GM12878 (cell line): ENCODE measurements around the gene DCLRE1C. TPM values are rescaled to one million over a fixed set of nuclear protein-coding genes. Genes with fewer than 3 reads are reported as not detected.

ENCODE experiments used
- ATF3 ChIP-seq: IDR thresholded peaks from 2 replicates; pipeline ENCODE4 v1.6.1; 2011; ENCODE audit warnings: low read depth, mild to moderate bottlenecking, low read length, moderate library complexity, borderline replicate concordance; ENCODE audit errors: extremely low read depth
- CREB1 ChIP-seq: IDR thresholded peaks from 2 replicates; pipeline ENCODE4 v1.6.1; 2012; ENCODE audit warnings: low read depth, mild to moderate bottlenecking, inconsistent platforms
- E2F8 ChIP-seq: fragments of 450-650 bp; IDR thresholded peaks from 2 replicates; pipeline ENCODE4 v1.6.1; 2018; ENCODE audit warnings: mild to moderate bottlenecking, low read depth, moderate library complexity; ENCODE audit not compliant: partially characterized antibody
- ESRRA ChIP-seq: IDR thresholded peaks from 2 replicates; pipeline ENCODE4 v1.6.1; 2012; ENCODE audit warnings: mild to moderate bottlenecking, low read length, improper control_type of control experiment
- FOS ChIP-seq: IDR thresholded peaks from 3 replicates; pipeline ENCODE4 v1.6.1; 2011; ENCODE audit warnings: borderline replicate concordance; ENCODE audit not compliant: insufficient read length; ENCODE audit errors: extremely low read depth
- HDAC6 ChIP-seq: fragments of 200-600 bp; sonication (generic); IDR thresholded peaks from one replicate; pipeline ENCODE4 v1.8.0; 2017; ENCODE audit warnings: antibody characterized with exemption; ENCODE audit not compliant: unreplicated experiment
- KDM1A ChIP-seq: fragments of 200-600 bp; sonication (generic); IDR thresholded peaks from 2 replicates; pipeline ENCODE4 v1.6.1; 2016; ENCODE audit warnings: borderline replicate concordance
- NFYA ChIP-seq: IDR thresholded peaks from 2 replicates; pipeline ENCODE4 v1.6.1; 2011; ENCODE audit warnings: low read depth, mild to moderate bottlenecking, low read length, improper control_type of control experiment, borderline replicate concordance
- NFYB ChIP-seq: IDR thresholded peaks from 2 replicates; pipeline ENCODE4 v1.6.1; 2011; ENCODE audit warnings: low read depth, mild to moderate bottlenecking, low read length, improper control_type of control experiment, moderate library complexity; ENCODE audit not compliant: insufficient read depth
- RUNX3 ChIP-seq: IDR thresholded peaks from 2 replicates; pipeline ENCODE4 v1.6.1; 2012; ENCODE audit warnings: low read length, inconsistent platforms
- SMC3 ChIP-seq: IDR thresholded peaks from 2 replicates; pipeline ENCODE4 v1.6.1; 2011; ENCODE audit warnings: low read length, improper control_type of control experiment, borderline replicate concordance
- SREBF2 ChIP-seq: IDR thresholded peaks from 2 replicates; pipeline ENCODE4 v1.6.1; 2012; ENCODE audit warnings: mild to moderate bottlenecking, low read length
- TBL1XR1 ChIP-seq: IDR thresholded peaks from 2 replicates; pipeline ENCODE4 v1.6.1; 2012; ENCODE audit warnings: low read depth, low read length, improper control_type of control experiment
- ZBTB40 ChIP-seq: fragments of 450-650 bp; IDR thresholded peaks from 2 replicates; pipeline ENCODE4 v1.6.1; 2016; ENCODE audit warnings: mild to moderate bottlenecking, moderate library complexity, borderline replicate concordance
- ZNF687 ChIP-seq: fragments of 450-650 bp; IDR thresholded peaks from 2 replicates; pipeline ENCODE4 v1.6.1; 2017; ENCODE audit warnings: mild to moderate bottlenecking, moderate library complexity
- polyA plus RNA-seq, 11 experiments: library from polyadenylated mRNA; depleted of rRNA in 4 of 11; unstranded in 6 of 11; stranded (reverse) in 5 of 11; fragments of >200 nt; fragmentation: Nextera tagmentation in 4 of 11; fragmentation: Illumina TruSeq in 1 of 11; extraction: Ambion mirVana in 4 of 11; extraction: Trizol in 1 of 11; gene quantifications; 1 replicate in 1 of 11; 2 replicates in 10 of 11; pipeline versions ENCODE4 v1.2.1 to v1.2.3, GENCODE V29; 2011 to 2016; ENCODE audit warnings: inconsistent platforms in 2 of 11, missing spikeins in 2 of 11, low read depth in 1 of 11
- total RNA-seq, 4 experiments: library from RNA; depleted of rRNA in 3 of 4; stranded (reverse); fragments of >200 nt in 3 of 4; fragmentation: Illumina TruSeq in 1 of 4; extraction: Trizol in 1 of 4; gene quantifications; 2 replicates each; pipeline versions ENCODE4 v1.2.1 to v1.2.3, GENCODE V29; 2013 to 2021
- TF ChIP-seq, protein P1 (sequence below): IDR thresholded peaks from 2 replicates; pipeline ENCODE4 v1.6.1; 2011; ENCODE audit warnings: low read depth, low read length, improper control_type of control experiment, borderline replicate concordance

Gene DCLRE1C
- total and polyA plus RNA-seq, 10 of the 15 experiments (the other 5 are each of a cell fraction or from before 2014, with no cell fraction given), result 15.7 to 43.4 (median 26.0) TPM

GRCh38 chr10:14954001-14954770, at the start of gene DCLRE1C (continued):
- peak; percentile 30; the same call in 1 of the 2 replicates for TF ChIP-seq NFYA
- TF ChIP-seq FOS, result peak; percentile 50
- TF ChIP-seq KDM1A, result no peak
- TF ChIP-seq ATF3, result no peak
- no peak for TF ChIP-seq ESRRA
- no peak for TF ChIP-seq SREBF2
- TF ChIP-seq ZNF687, result peak; percentile 89
- TF ChIP-seq SMC3, result no peak
- TF ChIP-seq NFYB, result peak; percentile 98
- TF ChIP-seq HDAC6, result no peak
- peak; percentile 83 for TF ChIP-seq RUNX3
- TF ChIP-seq CREB1, result peak; percentile 20; the same call in 1 of the 2 replicates
- peak; percentile 34 for TF ChIP-seq E2F8
- peak; percentile 78 for TF ChIP-seq ZBTB40
- TF ChIP-seq, protein P1, sequence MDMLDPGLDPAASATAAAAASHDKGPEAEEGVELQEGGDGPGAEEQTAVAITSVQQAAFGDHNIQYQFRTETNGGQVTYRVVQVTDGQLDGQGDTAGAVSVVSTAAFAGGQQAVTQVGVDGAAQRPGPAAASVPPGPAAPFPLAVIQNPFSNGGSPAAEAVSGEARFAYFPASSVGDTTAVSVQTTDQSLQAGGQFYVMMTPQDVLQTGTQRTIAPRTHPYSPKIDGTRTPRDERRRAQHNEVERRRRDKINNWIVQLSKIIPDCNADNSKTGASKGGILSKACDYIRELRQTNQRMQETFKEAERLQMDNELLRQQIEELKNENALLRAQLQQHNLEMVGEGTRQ, result no peak
- TF ChIP-seq TBL1XR1, result 0 out of 2 replicates have a peak, but pooled peaks have one; percentile 10
